ENCODE results near the gene NR0B1.

GRCh38 chrX:30280428-30280827 lies 28.8 kb downstream of the NR0B1 start:
- TF ChIP-seq, protein P1, sequence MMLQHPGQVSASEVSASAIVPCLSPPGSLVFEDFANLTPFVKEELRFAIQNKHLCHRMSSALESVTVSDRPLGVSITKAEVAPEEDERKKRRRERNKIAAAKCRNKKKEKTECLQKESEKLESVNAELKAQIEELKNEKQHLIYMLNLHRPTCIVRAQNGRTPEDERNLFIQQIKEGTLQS (IDR thresholded peaks at IDR 0.05), result no peak
- TF ChIP-seq, protein P2, sequence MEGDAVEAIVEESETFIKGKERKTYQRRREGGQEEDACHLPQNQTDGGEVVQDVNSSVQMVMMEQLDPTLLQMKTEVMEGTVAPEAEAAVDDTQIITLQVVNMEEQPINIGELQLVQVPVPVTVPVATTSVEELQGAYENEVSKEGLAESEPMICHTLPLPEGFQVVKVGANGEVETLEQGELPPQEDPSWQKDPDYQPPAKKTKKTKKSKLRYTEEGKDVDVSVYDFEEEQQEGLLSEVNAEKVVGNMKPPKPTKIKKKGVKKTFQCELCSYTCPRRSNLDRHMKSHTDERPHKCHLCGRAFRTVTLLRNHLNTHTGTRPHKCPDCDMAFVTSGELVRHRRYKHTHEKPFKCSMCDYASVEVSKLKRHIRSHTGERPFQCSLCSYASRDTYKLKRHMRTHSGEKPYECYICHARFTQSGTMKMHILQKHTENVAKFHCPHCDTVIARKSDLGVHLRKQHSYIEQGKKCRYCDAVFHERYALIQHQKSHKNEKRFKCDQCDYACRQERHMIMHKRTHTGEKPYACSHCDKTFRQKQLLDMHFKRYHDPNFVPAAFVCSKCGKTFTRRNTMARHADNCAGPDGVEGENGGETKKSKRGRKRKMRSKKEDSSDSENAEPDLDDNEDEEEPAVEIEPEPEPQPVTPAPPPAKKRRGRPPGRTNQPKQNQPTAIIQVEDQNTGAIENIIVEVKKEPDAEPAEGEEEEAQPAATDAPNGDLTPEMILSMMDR (IDR thresholded peaks at IDR 0.05 in 2 of 3, conservative IDR thresholded peaks at IDR 0.05 in 1 of 3; ENCODE audit: borderline replicate concordance in 1 of 3, insufficient read depth in 1 of 3, low read depth in 2 of 3, low read length in 2 of 3), result no peak
- no peak for TF ChIP-seq POLR2AphosphoS5 (IDR thresholded peaks at IDR 0.05; ENCODE audit: low read depth, low read length)
- no peak for TF ChIP-seq TCF7L2 (IDR thresholded peaks at IDR 0.05; ENCODE audit: borderline replicate concordance, extremely low read depth, insufficient read depth, insufficient read length)
- no peak for TF ChIP-seq REST (IDR thresholded peaks at IDR 0.05; ENCODE audit: low read depth)
- TF ChIP-seq EZH2 (IDR thresholded peaks at IDR 0.05), result no peak
- TF ChIP-seq CBX3 (IDR thresholded peaks at IDR 0.05; ENCODE audit: low read depth), result no peak
- TF ChIP-seq SP1 (IDR thresholded peaks at IDR 0.05; ENCODE audit: low read depth), result no peak
- no peak for TF ChIP-seq JUND (IDR thresholded peaks at IDR 0.05)
- no peak for TF ChIP-seq POLR2A (IDR thresholded peaks at IDR 0.05; ENCODE audit: borderline replicate concordance, extremely low read depth, insufficient read depth, insufficient read length)
